MCF 10A (cell line): ENCODE results near the gene PRKAR1A. TPM values are rescaled to one million over a fixed set of nuclear protein-coding genes. Genes with fewer than 3 reads are reported as not detected.
A peak's percentile ranks its signal among the peaks of the same experiment; 100 is the strongest.

Experiments used
- BruUV-seq: library from RNA; stranded (reverse); fragments of 400-500 nt; replicated peaks from 2 replicates; lab custom pipeline; 2021; lab: Mats Ljungman, UMichigan
- CTCF ChIA-PET: fragments of 300-600 bp; sonication (Branson Sonifier 250); formaldehyde crosslinking; extraction: SDS; loops from one replicate; lab custom pipeline; 2021; ENCODE audit warnings: antibody characterized with exemption, inconsistent platforms; lab: Yijun Ruan, JAX
- POLR2A ChIA-PET: fragments of 300-600, 350-650 bp; sonication (Branson Sonifier 250); formaldehyde crosslinking; extraction: SDS; loops from one replicate; lab custom pipeline; 2020; ENCODE audit warnings: antibody characterized with exemption, inconsistent platforms; lab: Yijun Ruan, JAX
- DNase-seq: peaks from one replicate; pipeline ENCODE4 v3.0.0-alpha.2; 2018; ENCODE audit not compliant: unreplicated experiment
- H3K27ac Mint-ChIP-seq: one replicate; pipeline ENCODE4 v1.8.0; 2022; ENCODE audit warnings: mild to moderate bottlenecking, low read depth, mixed read lengths; ENCODE audit not compliant: unreplicated experiment
- H3K27me3 Mint-ChIP-seq: one replicate; pipeline ENCODE4 v1.8.0; 2022; ENCODE audit warnings: mixed read lengths; ENCODE audit not compliant: insufficient read depth, unreplicated experiment
- H3K36me3 Mint-ChIP-seq: one replicate; pipeline ENCODE4 v1.8.0; 2022; ENCODE audit warnings: mild to moderate bottlenecking, moderate library complexity, mixed read lengths; ENCODE audit not compliant: insufficient read depth, unreplicated experiment
- H3K4me1 Mint-ChIP-seq: one replicate; pipeline ENCODE4 v1.8.0; 2022; ENCODE audit warnings: mixed read lengths; ENCODE audit not compliant: insufficient read depth, unreplicated experiment
- H3K4me3 Mint-ChIP-seq: one replicate; pipeline ENCODE4 v1.8.0; 2022; ENCODE audit warnings: mild to moderate bottlenecking, moderate library complexity, mixed read lengths; ENCODE audit not compliant: unreplicated experiment
- H3K9me3 Mint-ChIP-seq: one replicate; pipeline ENCODE4 v1.8.0; 2022; ENCODE audit warnings: mixed read lengths; ENCODE audit not compliant: unreplicated experiment
- CTCF ChIP-seq: fragments of 200-600 bp; IDR thresholded peaks from one replicate; pipeline ENCODE4 v1.8.0; 2022; ENCODE audit warnings: antibody characterized with exemption, mild to moderate bottlenecking; ENCODE audit not compliant: unreplicated experiment
- intact Hi-C: fragments of 100-400 bp; cut with micrococcal nuclease; formaldehyde crosslinking; loops from 2 replicates; pipeline ENCODE4 v1.14.1; 2022
- total RNA-seq: library from RNA; stranded (reverse); gene quantifications from 2 replicates; pipeline ENCODE4 v1.2.3, GENCODE V29; 2022

Gene PRKAR1A
- total RNA-seq, 1 experiment from 2014 or later: 264 TPM

- ChIA-PET POLR2A (interaction anchor here (1.0 to 1.3 kb wide), 2 partner anchors 15 to 16 kb away, joined by 3 read pairs; no protein-coding TSS in a partner anchor), CTCF (no interaction called here)
- Mint-ChIP-seq H3K4me3 (no peak overlapping the region), H3K9me3 (no peaks in the 10 kb centered on the region), H3K27me3 (no peaks in the 10 kb centered on the region), H3K27ac (peak overlapping the region; percentile 24), H3K36me3 (peaks cover 93% of the 10 kb centered on the region), H3K4me1 (no peaks in the 10 kb centered on the region)
- intact Hi-C loops: loop anchor here (10.0 kb wide), 1 partner anchor 84 kb away; no protein-coding TSS in a partner anchor
- TSS peak; percentile 30 for BruUV-seq
- DNase-seq: no peak
- no peak for TF ChIP-seq CTCF
Measured at GRCh38 chr17:68531252-68531651, 19.0 kb downstream of the PRKAR1A start.

- no peak overlapping the region for H3K4me3 Mint-ChIP-seq
- CTCF ChIA-PET: interaction anchor here (0.7 to 2.8 kb wide), 4 partner anchors 16 to 228 kb away, joined by 3 to 7 read pairs (median 4); no protein-coding TSS in a partner anchor
Measured at GRCh38 chr17:68532826-68533225, 20.6 kb downstream of the PRKAR1A start.

GRCh38 chr17:68533887-68534694 lies 21.9 kb downstream of the PRKAR1A start:
- H3K27ac Mint-ChIP-seq: no peak overlapping the region
- peak; percentile 25 for TF ChIP-seq CTCF
- peaks cover 87% of the 10 kb centered on the region for H3K36me3 Mint-ChIP-seq
- POLR2A ChIA-PET: interaction anchor here (0.6 to 0.8 kb wide), 4 partner anchors 14 to 230 kb away, joined by 3 read pairs; no protein-coding TSS in a partner anchor
- intact Hi-C loops: loop anchor here (1.0 to 10.0 kb wide), 2 partner anchors 81 to 226 kb away; no protein-coding TSS in a partner anchor
- no peak overlapping the region for H3K4me3 Mint-ChIP-seq
- no peaks in the 10 kb centered on the region for H3K27me3 Mint-ChIP-seq
- no peak for DNase-seq
- CTCF ChIA-PET: interaction anchor here (0.5 to 2.8 kb wide), 12 partner anchors 17 to 862 kb away, joined by 3 to 7 read pairs (median 3); no protein-coding TSS in a partner anchor
- H3K4me1 Mint-ChIP-seq: no peaks in the 10 kb centered on the region
- no peaks in the 10 kb centered on the region for H3K9me3 Mint-ChIP-seq
- BruUV-seq: no TSS peak

More at GRCh38 chr17:68532826-68533225, 20.6 kb downstream of the PRKAR1A start:
- POLR2A ChIA-PET: no interaction called here
- DNase-seq: no peak
- TF ChIP-seq CTCF: no peak
- intact Hi-C loops: loop anchor here (10.0 kb wide), 1 partner anchor 82 kb away; no protein-coding TSS in a partner anchor
- H3K27me3 Mint-ChIP-seq: no peaks in the 10 kb centered on the region
- peak overlapping the region; percentile 12 for H3K27ac Mint-ChIP-seq
- BruUV-seq: no TSS peak
- peaks cover 90% of the 10 kb centered on the region for H3K36me3 Mint-ChIP-seq
- no peaks in the 10 kb centered on the region for H3K4me1 Mint-ChIP-seq
- H3K9me3 Mint-ChIP-seq: no peaks in the 10 kb centered on the region

GRCh38 chr17:68534695-68535088 lies 22.5 kb downstream of the PRKAR1A start:
- DNase-seq: no peak

More at GRCh38 chr17:68534695-68535088, 22.5 kb downstream of the PRKAR1A start:
- Mint-ChIP-seq H3K27ac (no peak overlapping the region), H3K27me3 (no peaks in the 10 kb centered on the region), H3K36me3 (peaks cover 86% of the 10 kb centered on the region), H3K4me3 (no peak overlapping the region), H3K4me1 (no peaks in the 10 kb centered on the region), H3K9me3 (no peaks in the 10 kb centered on the region)
- ChIA-PET CTCF (interaction anchor here (0.6 to 2.8 kb wide), 2 partner anchors 156 to 226 kb away, joined by 3 to 7 read pairs; no protein-coding TSS in a partner anchor), POLR2A (interaction anchor here (0.6 to 0.8 kb wide), 2 partner anchors 226 to 229 kb away, joined by 3 read pairs; no protein-coding TSS in a partner anchor)
- TF ChIP-seq CTCF: no peak
- BruUV-seq: no TSS peak
- intact Hi-C loops: loop anchor here (1.0 to 10.0 kb wide), 2 partner anchors 80 to 226 kb away; no protein-coding TSS in a partner anchor
